GM23248 (cell line): ENCODE results near the gene CFAP20DC.

Source experiments
- EZH2 ChIP-seq: fragments of 200-600 bp; sonication (generic); IDR thresholded peaks from 2 replicates; pipeline ENCODE4 v1.6.1; 2018; ENCODE audit warnings: antibody characterized with exemption, mild to moderate bottlenecking; ENCODE audit not compliant: insufficient read depth, poor library complexity, severe bottlenecking
- EZH2phosphoT487 ChIP-seq: fragments of 200-600 bp; sonication (generic); IDR thresholded peaks from 2 replicates; pipeline ENCODE4 v1.6.1; 2018; ENCODE audit warnings: antibody characterized with exemption, moderate library complexity, mild to moderate bottlenecking, low read depth; ENCODE audit not compliant: insufficient read depth

GRCh38 chr3:58998476-58999117 is 51.2 kb downstream of the CFAP20DC start:
- TF ChIP-seq EZH2 (no peak), EZH2phosphoT487 (no peak)
